ENCODE measurements around the gene LBH.

Gene LBH

DNA sequence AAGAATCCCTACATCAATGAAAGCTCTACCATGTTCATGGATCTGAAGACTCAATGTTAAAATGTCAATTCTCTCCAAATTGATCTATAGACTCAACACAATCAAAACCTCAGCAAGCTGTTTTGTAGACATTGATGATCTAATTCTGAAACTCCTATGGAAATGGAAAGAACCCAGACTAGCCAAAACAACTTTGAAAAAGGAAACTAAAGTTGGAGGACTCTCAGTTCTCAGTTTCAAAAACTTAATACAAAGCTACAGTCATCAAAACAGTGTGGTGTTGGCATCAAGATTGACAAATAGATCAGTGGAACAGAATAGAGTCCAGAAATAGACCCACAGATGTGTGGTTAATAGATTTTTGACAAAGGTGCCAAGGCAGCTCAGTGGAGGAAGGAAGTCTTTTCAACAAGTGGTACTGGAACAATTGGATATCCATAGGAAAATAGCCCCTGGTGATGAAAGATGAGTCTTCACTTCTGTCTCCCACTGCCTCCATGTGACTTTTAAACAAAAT, 30.4 kb downstream of the LBH start:
- no peak for DNase-seq (ENCODE audit: extremely low spot score)
- TF ChIP-seq FOXK2 (IDR thresholded peaks at IDR 0.05) (no peak), CTBP1 (IDR thresholded peaks at IDR 0.05; ENCODE audit: borderline replicate concordance) (no peak), HDGF (IDR thresholded peaks at IDR 0.05; ENCODE audit: borderline replicate concordance) (no peak), SUZ12 (IDR thresholded peaks at IDR 0.05) (no peak), ELF4 (IDR thresholded peaks at IDR 0.05) (no peak), LEF1 (IDR thresholded peaks at IDR 0.05; ENCODE audit: borderline replicate concordance) (no peak), SP1 (IDR thresholded peaks at IDR 0.05) (no peak), BHLHE40 (IDR thresholded peaks at IDR 0.05; ENCODE audit: borderline replicate concordance) (no peak), ZNF384 (IDR thresholded peaks at IDR 0.05) (no peak), TARDBP (IDR thresholded peaks at IDR 0.05) (no peak), FOXA1 (IDR thresholded peaks at IDR 0.05) (no peak), ARNT (IDR thresholded peaks at IDR 0.05) (no peak), FOXM1 (IDR thresholded peaks at IDR 0.05; ENCODE audit: borderline replicate concordance) (no peak), L3MBTL2 (conservative IDR thresholded peaks at IDR 0.05) (no peak), NFRKB (IDR thresholded peaks at IDR 0.05) (no peak)
- TF ChIP-seq, protein P1, sequence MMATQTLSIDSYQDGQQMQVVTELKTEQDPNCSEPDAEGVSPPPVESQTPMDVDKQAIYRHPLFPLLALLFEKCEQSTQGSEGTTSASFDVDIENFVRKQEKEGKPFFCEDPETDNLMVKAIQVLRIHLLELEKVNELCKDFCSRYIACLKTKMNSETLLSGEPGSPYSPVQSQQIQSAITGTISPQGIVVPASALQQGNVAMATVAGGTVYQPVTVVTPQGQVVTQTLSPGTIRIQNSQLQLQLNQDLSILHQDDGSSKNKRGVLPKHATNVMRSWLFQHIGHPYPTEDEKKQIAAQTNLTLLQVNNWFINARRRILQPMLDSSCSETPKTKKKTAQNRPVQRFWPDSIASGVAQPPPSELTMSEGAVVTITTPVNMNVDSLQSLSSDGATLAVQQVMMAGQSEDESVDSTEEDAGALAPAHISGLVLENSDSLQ (IDR thresholded peaks at IDR 0.05) = no peak
- POLR2A ChIA-PET = no interaction called here
- CTCF ChIA-PET = no interaction called here

GRCh38 chr2:30262716-30263309, 31.5 kb downstream of the LBH start:
- ChIA-PET CTCF (no interaction called here), POLR2A (no interaction called here)
- no peak for TF ChIP-seq SP1 (IDR thresholded peaks at IDR 0.05)
- TF ChIP-seq L3MBTL2 (conservative IDR thresholded peaks at IDR 0.05) = no peak
- TF ChIP-seq TARDBP (IDR thresholded peaks at IDR 0.05) = no peak
- DNase-seq (ENCODE audit: extremely low spot score) = no peak

GRCh38 chr2:30264274-30264673, 32.9 kb downstream of the LBH start:
- DNase-seq (ENCODE audit: extremely low spot score) = no peak
- POLR2A ChIA-PET = no interaction called here
- CTCF ChIA-PET = no interaction called here
- no peak for TF ChIP-seq FOXA1 (IDR thresholded peaks at IDR 0.05)
- TF ChIP-seq FOXK2 (IDR thresholded peaks at IDR 0.05) = no peak
- TF ChIP-seq SP1 (IDR thresholded peaks at IDR 0.05) = no peak
- no peak for TF ChIP-seq ELF4 (IDR thresholded peaks at IDR 0.05)
- TF ChIP-seq CTBP1 (IDR thresholded peaks at IDR 0.05; ENCODE audit: borderline replicate concordance) = no peak
- no peak for TF ChIP-seq L3MBTL2 (conservative IDR thresholded peaks at IDR 0.05)
- TF ChIP-seq NFRKB (IDR thresholded peaks at IDR 0.05) = no peak
- no peak for TF ChIP-seq SUZ12 (IDR thresholded peaks at IDR 0.05)
- TF ChIP-seq LEF1 (IDR thresholded peaks at IDR 0.05; ENCODE audit: borderline replicate concordance) = no peak
- no peak for TF ChIP-seq FOXM1 (IDR thresholded peaks at IDR 0.05; ENCODE audit: borderline replicate concordance)
- no peak for TF ChIP-seq TARDBP (IDR thresholded peaks at IDR 0.05)
- TF ChIP-seq HDGF (IDR thresholded peaks at IDR 0.05; ENCODE audit: borderline replicate concordance) = no peak
- TF ChIP-seq, protein P1 (IDR thresholded peaks at IDR 0.05) = no peak
- TF ChIP-seq ZNF384 (IDR thresholded peaks at IDR 0.05) = no peak

- ChIA-PET POLR2A (interaction anchor here (0.7 kb wide), 1 partner anchor 189 kb away, joined by 3 read pairs; no protein-coding TSS in a partner anchor), CTCF (no interaction called here)
- no peak for DNase-seq (ENCODE audit: extremely low spot score)
These were observed 34.0 kb downstream of the LBH start for GRCh38 chr2:30265052-30266015.

DNA sequence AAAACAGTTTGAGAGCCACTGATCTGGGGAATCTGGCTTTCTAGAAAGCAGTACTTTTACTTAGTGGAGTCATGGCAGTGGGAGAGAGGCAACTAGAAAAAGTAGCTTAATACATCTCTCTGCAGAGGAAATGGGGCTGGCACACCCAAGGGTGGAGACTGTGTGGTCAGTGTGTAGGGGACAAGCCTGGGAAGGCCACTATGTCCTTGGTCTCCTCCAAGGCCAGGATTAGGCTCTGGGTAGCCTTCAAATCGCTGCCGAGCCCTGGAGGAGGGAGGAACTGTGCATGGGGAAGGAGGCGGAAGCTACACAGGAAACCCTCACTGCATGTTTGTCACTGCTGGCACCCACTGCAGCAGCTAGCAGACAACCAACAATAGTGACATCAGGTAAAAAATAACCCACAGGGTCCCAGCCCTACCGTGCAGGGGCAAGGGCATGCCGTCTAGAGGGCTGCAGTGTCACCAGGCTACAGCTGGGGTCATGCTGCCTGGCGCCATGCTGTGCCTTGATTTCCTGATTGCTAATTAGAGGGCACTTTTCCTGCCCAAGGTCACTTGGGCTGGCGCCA, 34.8 kb downstream of the LBH start:
- TF ChIP-seq TARDBP (IDR thresholded peaks at IDR 0.05) = no peak
- no peak for TF ChIP-seq FOXK2 (IDR thresholded peaks at IDR 0.05)
- TF ChIP-seq LEF1 (IDR thresholded peaks at IDR 0.05; ENCODE audit: borderline replicate concordance) = no peak
- TF ChIP-seq SP1 (IDR thresholded peaks at IDR 0.05) = no peak
- no peak for TF ChIP-seq FOXA1 (IDR thresholded peaks at IDR 0.05)
- TF ChIP-seq ARNT (IDR thresholded peaks at IDR 0.05) = no peak
- TF ChIP-seq BHLHE40 (IDR thresholded peaks at IDR 0.05; ENCODE audit: borderline replicate concordance) = no peak
- TF ChIP-seq CTBP1 (IDR thresholded peaks at IDR 0.05; ENCODE audit: borderline replicate concordance) = no peak
- no peak for TF ChIP-seq L3MBTL2 (conservative IDR thresholded peaks at IDR 0.05)
- no peak for TF ChIP-seq FOXM1 (IDR thresholded peaks at IDR 0.05; ENCODE audit: borderline replicate concordance)
- TF ChIP-seq, protein P1 (IDR thresholded peaks at IDR 0.05) = no peak
- no peak for TF ChIP-seq HDGF (IDR thresholded peaks at IDR 0.05; ENCODE audit: borderline replicate concordance)
- TF ChIP-seq SUZ12 (IDR thresholded peaks at IDR 0.05) = no peak
- TF ChIP-seq ZNF384 (IDR thresholded peaks at IDR 0.05) = no peak
- TF ChIP-seq NFRKB (IDR thresholded peaks at IDR 0.05) = no peak
- no peak for TF ChIP-seq ELF4 (IDR thresholded peaks at IDR 0.05)
- POLR2A ChIA-PET = no interaction called here
- DNase-seq (ENCODE audit: extremely low spot score) = no peak
- CTCF ChIA-PET = interaction anchor here (0.8 kb wide), 1 partner anchor 27 kb away, joined by 3 read pairs; no protein-coding TSS in a partner anchor

More at GRCh38 chr2:30265052-30266015, 34.0 kb downstream of the LBH start:
- TF ChIP-seq, protein P1 (IDR thresholded peaks at IDR 0.05) = no peak
- no peak for TF ChIP-seq SUZ12 (IDR thresholded peaks at IDR 0.05)
- TF ChIP-seq FOXA1 (IDR thresholded peaks at IDR 0.05) = no peak
- no peak for TF ChIP-seq SP1 (IDR thresholded peaks at IDR 0.05)
- no peak for TF ChIP-seq BHLHE40 (IDR thresholded peaks at IDR 0.05; ENCODE audit: borderline replicate concordance)
- no peak for TF ChIP-seq FOXM1 (IDR thresholded peaks at IDR 0.05; ENCODE audit: borderline replicate concordance)
- no peak for TF ChIP-seq ARNT (IDR thresholded peaks at IDR 0.05)
- TF ChIP-seq HDGF (IDR thresholded peaks at IDR 0.05; ENCODE audit: borderline replicate concordance) = no peak
- no peak for TF ChIP-seq CTBP1 (IDR thresholded peaks at IDR 0.05; ENCODE audit: borderline replicate concordance)
- TF ChIP-seq ZNF384 (IDR thresholded peaks at IDR 0.05) = no peak
- no peak for TF ChIP-seq L3MBTL2 (conservative IDR thresholded peaks at IDR 0.05)
- no peak for TF ChIP-seq LEF1 (IDR thresholded peaks at IDR 0.05; ENCODE audit: borderline replicate concordance)
- no peak for TF ChIP-seq ELF4 (IDR thresholded peaks at IDR 0.05)

Measured in HEK293T (cell line).